ENCODE data around the gene MAP3K1.
"Not testable (repeated sequence)": the region's sequence is repeated elsewhere in the genome, so short reads cannot be mapped to it uniquely, and the experiment has no call there.

Gene MAP3K1

GRCh38 chr5:56817263-56818014 lies 2.1 kb downstream of the MAP3K1 start:
- peak; percentile 46 for DNase-seq

DNA sequence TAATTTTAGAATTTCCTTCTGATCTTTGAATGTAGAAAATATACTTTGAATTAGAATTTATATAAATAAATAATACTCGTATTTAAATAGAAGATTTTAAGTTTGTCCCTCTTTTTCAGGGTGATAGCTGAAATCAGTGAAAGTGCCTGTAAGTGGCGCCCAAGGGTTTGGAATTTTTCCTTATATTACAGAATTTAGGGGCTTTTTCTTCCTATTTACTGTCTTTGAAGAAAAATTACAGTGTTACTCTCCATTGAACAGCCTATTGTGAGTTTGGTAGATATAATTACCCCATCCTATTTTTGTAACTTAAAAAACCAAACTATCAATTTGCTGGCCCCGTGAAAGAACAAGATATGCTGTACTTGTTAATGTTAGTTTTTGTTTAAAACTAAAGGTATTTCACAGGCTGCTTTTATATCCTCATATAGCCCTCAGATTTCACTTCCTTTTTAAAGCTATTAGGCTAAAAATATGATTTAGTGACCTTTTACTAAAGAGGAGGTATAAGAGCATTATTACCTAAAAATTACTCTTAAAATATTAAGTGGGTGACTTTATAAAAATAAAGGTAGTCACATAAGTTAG lies 3.2 kb downstream of the MAP3K1 start:
- peak; percentile 69 for DNase-seq

DNA sequence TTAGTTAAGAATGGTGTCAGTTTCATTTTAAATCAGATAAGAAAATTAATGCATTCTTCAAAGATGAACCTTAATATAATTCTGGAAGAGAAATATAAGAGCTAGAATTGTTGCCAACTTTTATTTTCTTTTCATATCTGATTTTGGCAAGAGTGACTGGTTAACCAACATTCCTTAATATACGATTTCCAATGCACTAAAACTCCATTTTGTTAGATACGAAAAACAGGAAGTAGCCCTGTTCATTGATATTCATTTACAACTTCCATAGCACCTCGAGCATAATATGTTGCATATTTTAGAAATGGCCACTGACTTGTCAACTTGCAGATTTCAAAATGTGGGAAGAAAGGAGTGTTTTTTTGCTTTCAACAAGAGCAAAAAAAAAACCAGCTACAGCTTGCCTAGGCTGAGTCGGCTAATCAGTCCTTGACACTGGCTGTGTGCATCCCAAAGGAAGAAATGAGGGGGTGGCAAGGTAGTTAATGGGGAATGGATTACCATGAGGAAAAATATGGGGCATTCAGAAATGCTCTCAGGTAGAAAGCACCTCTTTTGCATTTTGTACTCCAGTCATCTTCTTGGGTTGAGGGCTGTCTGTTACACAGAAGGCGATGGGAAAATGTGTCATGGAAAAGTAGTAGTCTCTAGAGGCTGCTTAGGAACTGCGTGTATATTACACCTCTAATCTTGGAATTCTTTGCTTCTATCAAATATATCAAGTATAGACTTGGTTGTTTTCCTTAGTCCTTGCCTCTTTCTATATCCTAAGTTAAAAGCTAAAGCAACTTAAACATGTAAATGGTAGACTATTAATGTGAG lies 3.9 kb downstream of the MAP3K1 start:
- peak; percentile 65 for DNase-seq

DNA sequence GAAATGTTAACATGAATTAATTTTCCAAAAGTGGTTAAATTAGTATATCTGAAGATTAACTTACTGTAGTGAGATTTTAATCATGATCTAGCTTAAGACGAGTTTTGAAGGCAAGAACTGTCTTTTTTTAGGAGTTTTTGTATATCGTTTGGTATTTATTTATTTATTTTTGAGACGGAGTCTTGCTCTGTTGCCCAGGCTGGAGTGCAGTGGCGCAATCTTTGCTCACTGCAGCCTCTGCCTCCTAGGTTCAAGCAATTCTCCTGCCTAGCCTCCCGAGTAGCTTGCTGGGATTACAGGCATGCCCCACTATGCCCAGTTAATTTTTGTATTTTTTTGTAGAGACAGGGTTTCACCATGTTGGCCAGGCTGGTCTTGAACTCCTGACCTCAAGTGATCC lies 6.5 kb downstream of the MAP3K1 start:
- not testable (repeated sequence) for DNase-seq

DNA sequence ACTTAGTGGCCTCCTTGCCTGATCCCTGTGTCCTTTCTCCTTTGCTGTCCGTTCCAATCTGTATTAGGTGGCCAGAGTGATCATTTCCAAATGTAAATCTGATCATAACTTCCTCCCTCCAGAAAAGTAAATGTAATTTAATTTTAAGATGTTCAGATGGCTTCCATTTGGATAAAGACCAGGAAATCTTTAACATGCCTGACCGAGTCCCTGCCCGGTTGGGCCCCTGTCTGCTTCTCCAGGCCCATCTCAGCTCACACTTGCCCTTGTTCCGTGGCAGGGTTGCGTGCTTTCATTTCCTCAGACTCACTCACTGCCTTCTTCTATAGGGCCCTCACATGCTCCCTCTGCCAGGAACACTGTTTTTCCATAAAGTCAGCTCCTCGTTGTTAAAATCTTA lies 7.6 kb downstream of the MAP3K1 start:
- DNase-seq: peak; percentile 58

DNA sequence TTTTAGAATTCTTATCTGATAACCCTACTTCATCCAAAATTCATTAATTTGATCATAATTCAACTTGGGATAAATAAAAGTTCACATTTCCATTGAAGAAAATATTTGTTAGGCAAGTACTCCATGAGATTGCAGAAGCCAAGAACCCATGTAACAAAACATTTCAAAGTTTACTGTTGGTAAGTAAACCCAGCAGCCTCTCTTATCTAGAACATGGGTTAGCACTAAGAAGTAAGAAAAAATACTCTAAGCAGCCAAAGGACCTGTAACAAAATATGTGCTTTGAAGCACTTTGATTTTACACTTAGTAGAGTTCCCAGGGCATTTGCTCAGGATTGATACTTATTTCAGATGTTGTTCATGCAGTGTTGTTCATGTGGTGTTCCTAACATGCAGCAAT lies 8.7 kb downstream of the MAP3K1 start:
- DNase-seq: no peak

- DNase-seq: no peak
Observed at GRCh38 chr5:56825222-56825824, 10.0 kb downstream of the MAP3K1 start.

DNA sequence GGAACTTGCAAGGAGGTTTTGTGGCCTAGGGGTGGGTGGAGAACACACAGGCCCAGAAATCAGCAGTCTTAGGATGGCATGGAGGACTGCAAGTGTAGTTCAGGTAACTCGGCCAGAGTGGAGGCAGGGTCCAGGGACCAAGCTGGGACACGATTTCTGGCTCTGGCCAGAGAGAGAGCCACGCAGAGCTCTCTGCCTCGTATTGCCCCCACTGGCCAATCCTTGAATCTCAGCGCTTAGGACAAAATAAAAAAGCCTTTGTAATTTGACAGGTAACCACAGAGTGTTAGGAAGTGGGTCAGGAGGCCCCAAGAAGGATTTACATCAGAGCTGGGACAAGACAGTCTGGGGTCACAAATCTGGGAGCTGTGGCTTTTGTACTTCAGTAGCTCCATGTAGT lies 11.7 kb downstream of the MAP3K1 start:
- no peak for DNase-seq

GRCh38 chr5:56827924-56828323 lies 12.6 kb downstream of the MAP3K1 start:
- no peak for DNase-seq

- no peak for DNase-seq
Observed at GRCh38 chr5:56829137-56829908, 14.0 kb downstream of the MAP3K1 start.

DNA sequence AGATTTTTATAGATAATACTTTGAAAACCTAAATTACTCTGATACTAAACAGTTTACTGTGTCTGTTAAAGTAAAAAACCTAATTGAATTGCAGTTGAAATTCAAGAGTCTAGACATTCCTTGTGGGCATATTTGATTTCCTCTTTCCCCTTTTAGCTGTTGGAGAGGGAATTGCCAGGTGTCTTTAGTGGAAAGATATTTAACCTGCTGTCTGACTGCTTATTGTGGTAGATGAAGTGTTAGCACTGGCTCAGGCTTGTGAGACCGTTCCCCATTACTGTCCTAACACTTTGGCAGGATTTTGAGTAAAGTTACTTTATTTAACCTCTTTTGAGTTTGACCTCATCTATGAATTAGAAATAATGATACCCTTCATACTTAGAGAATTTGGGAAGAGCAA lies 16.4 kb downstream of the MAP3K1 start:
- DNase-seq: no peak

GRCh38 chr5:56833325-56833724 lies 18.0 kb downstream of the MAP3K1 start:
- DNase-seq: no peak

GRCh38 chr5:56837381-56837780 lies 22.0 kb downstream of the MAP3K1 start:
- DNase-seq: no peak

DNA sequence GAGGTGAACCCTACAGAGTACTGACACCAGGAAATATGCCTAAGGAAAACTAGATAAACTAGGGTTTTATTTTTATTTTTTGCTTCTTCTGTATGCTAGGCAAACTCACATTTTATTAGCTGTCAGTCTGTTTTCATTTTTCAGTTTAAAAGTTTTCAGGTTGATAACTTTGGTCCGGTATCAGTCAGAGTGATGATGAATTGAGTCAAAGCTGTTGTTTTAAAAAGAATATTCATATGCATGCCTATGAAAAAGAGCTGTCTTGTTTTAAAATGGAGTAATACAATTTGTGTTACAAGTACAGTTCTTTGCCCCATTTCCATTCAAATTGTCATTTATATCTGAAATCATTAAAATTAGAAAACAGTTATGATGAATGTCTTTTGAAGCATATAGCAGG lies 22.6 kb downstream of the MAP3K1 start:
- no peak for DNase-seq

- peak; percentile 78 for DNase-seq
Observed at GRCh38 chr5:56838409-56839039, 23.2 kb downstream of the MAP3K1 start.

DNA sequence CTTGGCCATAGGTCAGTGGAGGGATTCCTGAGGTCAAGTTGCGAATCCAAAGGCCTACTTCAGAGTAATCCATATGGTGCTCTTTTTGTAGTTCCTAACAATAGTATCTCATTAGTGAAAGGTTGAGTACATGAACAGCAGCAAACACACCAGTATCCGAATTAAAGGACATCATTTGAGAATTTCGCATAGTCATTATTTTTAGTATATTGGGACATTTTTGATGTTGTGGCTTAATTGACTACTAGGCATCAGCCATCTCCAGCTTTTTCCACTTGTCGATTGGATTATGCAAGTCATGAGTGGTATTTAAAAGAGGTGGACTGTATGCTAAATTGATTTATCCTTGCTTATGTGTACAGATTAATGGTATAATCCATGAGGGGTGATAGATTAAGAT lies 23.7 kb downstream of the MAP3K1 start:
- DNase-seq: no peak

- peak; percentile 52 for DNase-seq
Observed at GRCh38 chr5:56840597-56840996, 25.2 kb downstream of the MAP3K1 start.

GRCh38 chr5:56845277-56845676 lies 29.9 kb downstream of the MAP3K1 start:
- no peak for DNase-seq

DNA sequence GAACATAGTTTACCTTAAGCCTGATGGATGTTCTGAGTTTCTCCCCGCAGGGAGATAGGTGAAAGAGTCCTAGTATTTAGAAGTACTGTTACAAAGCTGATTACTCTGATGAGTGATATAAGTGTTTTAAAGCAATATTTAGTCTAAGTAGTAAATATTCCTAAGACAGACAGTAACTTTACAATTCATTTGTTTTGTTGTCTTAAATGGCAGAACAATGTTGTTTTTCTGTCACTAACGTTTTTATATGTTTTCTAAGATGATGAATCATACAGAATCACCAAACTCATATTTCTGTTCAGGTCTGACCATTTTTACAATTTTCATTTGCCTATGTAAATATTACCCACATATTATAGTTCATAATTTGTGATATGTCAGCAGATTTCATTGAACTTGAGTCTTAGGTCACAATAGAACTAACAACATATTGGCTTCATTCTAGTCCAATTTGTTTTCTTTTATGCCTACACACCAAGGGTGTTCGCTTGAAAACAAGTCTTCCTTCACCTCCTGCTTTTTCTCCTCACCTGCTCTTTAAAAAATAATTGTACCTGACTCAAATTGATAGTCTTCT lies 30.6 kb downstream of the MAP3K1 start:
- DNase-seq: no peak

DNA sequence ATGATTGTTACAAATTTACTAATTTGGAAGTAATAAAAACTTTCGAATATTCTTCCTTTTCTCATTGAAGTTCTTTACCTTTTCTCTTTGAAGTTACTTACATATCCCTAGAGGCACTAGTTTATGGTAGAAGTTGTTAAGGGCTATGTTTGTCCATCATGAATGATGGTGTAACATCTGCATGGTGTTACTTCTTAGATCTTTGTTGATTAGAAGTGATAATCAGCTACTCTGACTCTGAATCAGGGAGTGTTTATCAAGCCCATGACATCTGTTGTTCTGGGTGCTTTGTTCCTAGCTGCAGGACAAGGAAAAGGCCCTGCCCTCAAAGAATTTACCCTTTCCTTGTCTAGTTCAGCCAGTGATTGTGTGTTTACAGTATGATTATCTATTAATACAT lies 32.9 kb downstream of the MAP3K1 start:
- no peak for DNase-seq

GRCh38 chr5:56849671-56850070 lies 34.3 kb downstream of the MAP3K1 start:
- DNase-seq: peak; percentile 42

DNA sequence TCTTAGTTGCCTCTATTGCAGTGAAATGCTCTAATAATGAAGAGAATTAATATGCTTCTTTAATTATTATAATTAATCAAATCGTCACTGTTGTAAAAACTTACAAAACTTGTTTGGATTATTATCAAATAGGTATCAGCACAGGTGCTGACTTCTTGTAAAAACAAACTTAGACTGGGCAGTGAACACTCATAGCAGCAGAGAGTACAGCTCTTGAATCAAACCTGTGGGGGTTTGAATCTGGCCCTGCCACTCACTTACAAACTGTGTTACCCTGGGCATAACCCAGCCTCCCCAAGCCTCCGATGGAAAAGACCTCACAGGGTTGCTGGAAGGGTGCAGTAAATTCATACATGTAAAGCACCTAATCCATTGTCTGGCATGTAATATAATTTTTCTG lies 35.1 kb downstream of the MAP3K1 start:
- DNase-seq: no peak
